ENCODE results near the gene CLASRP.

CLASRP gene

DNA sequence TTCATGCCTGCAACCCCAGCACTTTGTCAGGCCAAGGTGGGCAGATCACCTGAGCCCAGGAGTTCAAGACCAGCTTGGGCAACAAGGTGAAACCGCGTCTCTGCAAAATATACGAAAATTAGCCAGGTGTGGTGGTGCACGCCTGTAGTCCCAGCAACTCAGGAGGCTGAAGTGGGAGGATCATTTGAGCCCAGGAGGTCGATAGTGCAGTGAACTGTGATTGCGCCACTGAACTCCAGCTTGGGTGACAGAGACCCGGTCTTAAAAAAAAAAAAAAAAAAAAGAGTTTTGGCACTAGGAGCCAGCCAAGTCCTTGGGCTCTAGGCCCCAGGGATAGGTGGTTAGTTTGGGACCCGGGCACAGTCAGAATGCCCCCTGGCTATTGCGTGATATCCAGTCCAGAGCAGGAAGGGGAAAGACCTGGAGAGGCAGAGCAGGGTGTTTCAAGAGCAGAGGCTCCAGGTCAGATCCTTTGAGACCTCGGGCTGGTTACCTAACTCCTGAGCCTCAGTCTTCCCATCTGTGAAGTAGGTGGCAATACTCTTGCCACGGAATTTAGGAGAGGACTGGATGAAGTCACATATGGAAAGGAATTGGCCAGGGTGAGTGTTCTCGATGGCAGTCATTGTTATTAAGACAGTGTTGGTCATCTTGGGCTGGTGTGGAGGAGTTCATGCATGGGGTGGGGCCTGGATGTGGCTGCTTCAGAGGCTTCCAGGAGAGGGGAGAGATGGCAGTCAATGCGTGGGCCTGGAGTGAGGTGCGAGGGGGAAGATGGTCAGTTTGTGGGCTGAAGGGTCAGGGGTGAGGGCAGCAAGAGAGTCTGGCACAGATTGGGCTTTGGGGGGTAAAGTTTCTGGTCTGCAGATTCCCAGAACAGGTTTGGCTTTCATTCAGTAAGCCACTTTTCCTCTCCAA, 56.9 kb downstream of the CLASRP start:
- peaks cover 10% of the 10 kb centered on the region for H3K36me3 ChIP-seq
- peaks cover 27 to 32% of the 10 kb centered on the region in 2 experiments for H3K4me1 ChIP-seq (ENCODE audit: control insufficient read depth in 1 of 2, insufficient read depth in 1 of 2, low read depth in 1 of 2, low read length in 1 of 2)
- H3K9me3 ChIP-seq, result no peaks in the 10 kb centered on the region
- no peaks in the 10 kb centered on the region for H3K27me3 ChIP-seq
- H3K27ac ChIP-seq, result no peak overlapping the region
- H3K4me3 ChIP-seq (ENCODE audit: low read depth in 1 of 2, low read length in 1 of 2), result no peak overlapping the region
- TF ChIP-seq, protein P1, sequence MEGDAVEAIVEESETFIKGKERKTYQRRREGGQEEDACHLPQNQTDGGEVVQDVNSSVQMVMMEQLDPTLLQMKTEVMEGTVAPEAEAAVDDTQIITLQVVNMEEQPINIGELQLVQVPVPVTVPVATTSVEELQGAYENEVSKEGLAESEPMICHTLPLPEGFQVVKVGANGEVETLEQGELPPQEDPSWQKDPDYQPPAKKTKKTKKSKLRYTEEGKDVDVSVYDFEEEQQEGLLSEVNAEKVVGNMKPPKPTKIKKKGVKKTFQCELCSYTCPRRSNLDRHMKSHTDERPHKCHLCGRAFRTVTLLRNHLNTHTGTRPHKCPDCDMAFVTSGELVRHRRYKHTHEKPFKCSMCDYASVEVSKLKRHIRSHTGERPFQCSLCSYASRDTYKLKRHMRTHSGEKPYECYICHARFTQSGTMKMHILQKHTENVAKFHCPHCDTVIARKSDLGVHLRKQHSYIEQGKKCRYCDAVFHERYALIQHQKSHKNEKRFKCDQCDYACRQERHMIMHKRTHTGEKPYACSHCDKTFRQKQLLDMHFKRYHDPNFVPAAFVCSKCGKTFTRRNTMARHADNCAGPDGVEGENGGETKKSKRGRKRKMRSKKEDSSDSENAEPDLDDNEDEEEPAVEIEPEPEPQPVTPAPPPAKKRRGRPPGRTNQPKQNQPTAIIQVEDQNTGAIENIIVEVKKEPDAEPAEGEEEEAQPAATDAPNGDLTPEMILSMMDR (IDR thresholded peaks at IDR 0.05), result no peak

DNA sequence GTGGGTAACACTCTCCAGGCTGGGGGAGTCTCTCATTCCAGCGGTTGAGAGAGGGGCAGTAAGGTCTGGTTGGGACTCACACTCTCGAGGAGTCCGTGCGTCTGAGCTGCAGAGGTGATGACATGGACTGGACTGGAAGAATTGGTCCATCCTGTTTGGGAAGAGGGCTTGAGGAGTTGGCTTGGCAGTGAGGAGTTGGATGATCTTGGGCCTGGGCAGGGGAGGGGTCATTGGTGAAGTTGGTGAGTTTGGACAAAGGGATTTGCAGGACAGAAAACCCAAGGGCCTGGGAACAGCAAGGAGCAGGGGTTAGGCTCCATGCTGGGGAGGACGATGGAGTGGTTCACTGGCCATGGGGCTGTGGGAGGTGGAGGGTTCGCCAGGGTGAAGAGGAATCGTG, 57.9 kb downstream of the CLASRP start:
- peaks cover 8% of the 10 kb centered on the region for H3K36me3 ChIP-seq
- peaks cover 21 to 26% of the 10 kb centered on the region in 2 experiments for H3K4me1 ChIP-seq (ENCODE audit: control insufficient read depth in 1 of 2, insufficient read depth in 1 of 2, low read depth in 1 of 2, low read length in 1 of 2)
- no peaks in the 10 kb centered on the region for H3K9me3 ChIP-seq
- no peak overlapping the region for H3K27ac ChIP-seq
- TF ChIP-seq, protein P1 (IDR thresholded peaks at IDR 0.05), result no peak
- no peaks in the 10 kb centered on the region for H3K27me3 ChIP-seq
- H3K4me3 ChIP-seq (ENCODE audit: low read depth in 1 of 2, low read length in 1 of 2), result no peak overlapping the region

DNA sequence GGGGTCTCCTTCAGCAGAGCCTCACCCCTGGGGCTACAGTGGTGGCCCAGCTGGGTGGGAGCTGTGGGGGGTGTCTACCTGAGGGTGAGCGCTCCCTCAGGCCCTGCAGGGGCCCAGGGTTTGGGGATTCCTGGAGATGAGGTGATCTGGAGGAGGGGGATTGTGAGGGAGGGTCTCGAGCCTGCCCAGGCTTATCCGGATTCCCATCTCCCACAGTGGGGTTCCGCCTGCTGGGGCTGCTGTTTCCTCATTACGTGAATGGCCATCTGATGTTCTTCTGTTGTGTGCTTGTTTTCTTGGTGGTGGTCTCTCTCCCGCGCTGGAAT, 58.6 kb downstream of the CLASRP start:
- peaks cover 15 to 19% of the 10 kb centered on the region in 2 experiments for H3K4me1 ChIP-seq (ENCODE audit: control insufficient read depth in 1 of 2, insufficient read depth in 1 of 2, low read depth in 1 of 2, low read length in 1 of 2)
- peaks cover 8% of the 10 kb centered on the region for H3K36me3 ChIP-seq
- TF ChIP-seq, protein P1 (IDR thresholded peaks at IDR 0.05), result no peak
- no peak overlapping the region for H3K27ac ChIP-seq
- no peaks in the 10 kb centered on the region for H3K9me3 ChIP-seq
- H3K27me3 ChIP-seq, result no peaks in the 10 kb centered on the region
- no peak overlapping the region for H3K4me3 ChIP-seq (ENCODE audit: low read depth in 1 of 2, low read length in 1 of 2)

DNA sequence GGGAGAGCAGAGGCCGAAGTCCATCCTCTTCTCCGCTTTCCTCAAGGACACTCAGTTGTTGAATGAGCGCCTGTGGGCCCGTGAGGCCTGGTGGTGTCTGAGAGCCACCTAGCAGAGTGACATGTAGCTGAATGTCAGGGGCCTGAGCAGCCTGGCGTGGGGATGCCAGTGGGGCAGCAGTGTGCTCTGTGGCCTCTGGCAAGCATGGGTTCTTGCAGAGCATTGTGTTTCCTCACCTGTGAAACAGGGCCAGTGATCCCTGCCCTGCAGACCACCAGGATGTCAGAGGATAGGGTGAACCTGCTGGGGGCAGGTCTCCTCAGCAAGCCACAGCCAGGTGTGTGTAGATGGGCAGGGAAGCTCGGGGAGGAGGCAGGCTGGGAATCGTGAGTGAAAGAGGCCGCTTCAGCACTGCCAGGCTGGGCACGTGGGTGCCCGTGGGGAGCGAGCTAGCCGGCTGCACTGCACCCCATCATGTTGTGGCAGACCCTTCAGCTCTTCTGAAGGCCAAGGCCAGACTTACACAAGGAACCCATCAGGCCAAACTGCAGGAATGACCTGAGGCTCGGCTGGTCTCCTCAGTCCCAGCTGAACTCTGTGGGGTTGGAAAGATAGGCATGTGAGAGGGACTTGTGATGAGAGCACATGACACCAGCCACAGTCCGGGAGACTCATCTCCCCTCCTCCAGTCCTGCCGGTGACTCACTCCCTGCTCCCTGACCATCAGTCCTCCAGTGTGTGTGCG, 59.1 kb downstream of the CLASRP start:
- TF ChIP-seq, protein P1 (IDR thresholded peaks at IDR 0.05), result no peak

DNA sequence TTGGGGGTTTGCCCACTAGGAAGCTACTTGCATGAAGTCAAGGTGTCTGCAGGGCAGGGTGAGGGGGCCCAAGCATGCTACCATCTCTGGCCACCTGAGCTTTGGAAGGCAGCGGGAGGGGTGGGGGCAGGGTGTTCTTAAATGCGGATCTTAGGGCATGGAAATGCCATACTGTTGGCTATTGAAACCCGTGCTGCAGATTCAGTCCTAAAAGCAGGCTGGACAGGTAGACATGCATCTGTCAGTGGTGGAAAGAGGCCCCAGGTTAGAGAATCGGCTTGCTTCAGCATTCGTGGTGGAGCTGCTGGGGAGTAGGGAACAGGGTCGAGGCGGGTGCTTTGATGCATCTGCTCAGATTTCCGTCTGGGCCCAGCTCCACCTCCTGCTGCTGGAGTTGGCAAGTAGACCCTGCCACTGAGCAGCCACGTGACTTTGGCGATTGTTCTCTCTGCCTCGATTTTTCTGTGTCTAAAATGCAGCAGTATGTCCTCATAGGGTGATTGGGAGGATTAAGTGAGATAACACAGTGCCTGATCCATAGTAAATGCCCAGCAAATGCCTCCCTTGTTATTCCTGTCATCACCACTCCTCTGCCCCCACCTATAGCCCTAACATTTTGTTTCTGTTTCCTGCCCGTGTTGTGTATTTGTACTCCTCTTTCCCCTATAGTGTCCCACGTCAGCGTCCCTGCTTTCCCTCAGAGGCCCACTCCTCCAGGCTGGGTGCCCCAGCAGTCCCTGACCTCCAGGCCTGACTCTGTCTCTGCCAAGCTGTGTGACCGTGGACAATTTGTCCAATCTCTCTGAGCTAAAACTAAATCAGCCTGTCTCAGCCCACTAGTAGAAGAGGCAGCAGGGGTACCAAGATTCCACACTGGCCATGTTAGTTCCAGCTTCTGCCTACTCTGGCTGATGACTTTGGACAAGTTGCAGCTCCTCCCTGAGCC, 59.9 kb downstream of the CLASRP start:
- TF ChIP-seq, protein P1 (IDR thresholded peaks at IDR 0.05), result no peak
- Histone ChIP-seq H3K27me3 (no peaks in the 10 kb centered on the region), H3K9me3 (no peaks in the 10 kb centered on the region), H3K27ac (no peak overlapping the region), H3K36me3 (peaks cover 8% of the 10 kb centered on the region), H3K4me3 (ENCODE audit: low read depth in 1 of 2, low read length in 1 of 2) (no peak overlapping the region), H3K4me1 (ENCODE audit: control insufficient read depth in 1 of 2, insufficient read depth in 1 of 2, low read depth in 1 of 2, low read length in 1 of 2) (peaks cover 14 to 18% of the 10 kb centered on the region in 2 experiments)

More for the DNA sequence above, 59.1 kb downstream of the CLASRP start:
- peaks cover 18 to 22% of the 10 kb centered on the region in 2 experiments for H3K4me1 ChIP-seq (ENCODE audit: control insufficient read depth in 1 of 2, insufficient read depth in 1 of 2, low read depth in 1 of 2, low read length in 1 of 2)
- no peak overlapping the region for H3K4me3 ChIP-seq (ENCODE audit: low read depth in 1 of 2, low read length in 1 of 2)
- peaks cover 8% of the 10 kb centered on the region for H3K36me3 ChIP-seq
- no peaks in the 10 kb centered on the region for H3K27me3 ChIP-seq
- no peak overlapping the region for H3K27ac ChIP-seq
- no peaks in the 10 kb centered on the region for H3K9me3 ChIP-seq
